K562 (cell line): Measurements from ENCODE around the gene CD300A. TPM values are rescaled to one million over a fixed set of nuclear protein-coding genes. Genes with fewer than 3 reads are reported as not detected.

Source experiments
- ATAC-seq: fragments of 200-7000 bp; cut with Tn5 transposase; 3 replicates; pipeline ENCODE4 v1.9.1; 2020; ENCODE audit warnings: moderate library complexity
- BruUV-seq: library from RNA; stranded (reverse); fragments of 400-500 nt; replicated peaks from 2 replicates; lab custom pipeline; 2021; lab: Mats Ljungman, UMichigan
- CTCF ChIA-PET: fragments of 300-600 bp; formaldehyde crosslinking; extraction: SDS; loops from one replicate; lab custom pipeline; 2021; ENCODE audit warnings: low intra/inter-chr PET ratio; lab: Yijun Ruan, JAX
- POLR2A ChIA-PET: fragments of 300-600, 350-650 bp; sonication (Branson Sonifier 250); formaldehyde crosslinking; extraction: SDS; loops from one replicate; lab custom pipeline; 2021; ENCODE audit warnings: antibody characterized with exemption, inconsistent platforms; lab: Yijun Ruan, JAX
- DNase-seq, 4 experiments: peaks; one replicate each; pipeline versions ENCODE4 v3.0.0 to v3.0.0-alpha.2; 2011 to 2018; ENCODE audit warnings: low spot score in 3 of 4, mixed read lengths in 3 of 4; ENCODE audit errors: extremely low read depth in 1 of 4
- FAIRE-seq: peaks from 2 replicates; lab custom pipeline; 2011; peaks lifted over from hg19 to GRCh38; lab: Jason Lieb, UNC
- H2AFZ ChIP-seq: 2 replicates; pipeline ENCODE4 v1.6.0; 2011; ENCODE audit warnings: low read depth, low read length, control low read depth, inconsistent platforms
- H3K27ac ChIP-seq: fragments of 200-600 bp; 3 replicates; pipeline ENCODE4 v1.8.0; 2011; ENCODE audit warnings: low read depth, mild to moderate bottlenecking, control low read depth, inconsistent platforms, low read length, moderate library complexity, mixed read lengths; ENCODE audit errors: extremely low read depth
- H3K27me3 ChIP-seq, 2 experiments: fragments of 300-600 bp in 1 of 2; 2 replicates in 1 of 2; 3 replicates in 1 of 2; pipeline versions ENCODE4 v1.6.0 to v1.8.0; 2011; ENCODE audit warnings: inconsistent platforms in 2 of 2, low read length in 2 of 2, mild to moderate bottlenecking in 1 of 2, mixed read lengths in 1 of 2, moderate library complexity in 1 of 2; ENCODE audit not compliant: control insufficient read depth in 2 of 2, insufficient read depth in 2 of 2
- H3K36me3 ChIP-seq: fragments of 300-600 bp; 3 replicates; pipeline ENCODE4 v1.8.0; 2011; ENCODE audit warnings: mild to moderate bottlenecking, low read length, inconsistent platforms; ENCODE audit not compliant: control insufficient read depth, insufficient read depth
- H3K4me1 ChIP-seq, 2 experiments: fragments of 200-600 bp in 1 of 2; replicated peaks in 1 of 2; 2 replicates in 1 of 2; 3 replicates in 1 of 2; pipeline versions ENCODE4 v1.5.1 to v1.8.0; 2011; ENCODE audit warnings: inconsistent platforms in 2 of 2, low read length in 2 of 2, mild to moderate bottlenecking in 1 of 2, mixed read lengths in 1 of 2, moderate library complexity in 1 of 2; ENCODE audit not compliant: control insufficient read depth in 2 of 2, insufficient read depth in 2 of 2
- H3K4me2 ChIP-seq: 2 replicates; pipeline ENCODE4 v1.6.1; 2011; ENCODE audit warnings: low read length, control low read depth, inconsistent platforms, mixed read lengths; ENCODE audit not compliant: insufficient read depth
- H3K4me3 ChIP-seq: fragments of 200-600 bp; sonication (generic), shearing (Covaris generic); 2 replicates; pipeline ENCODE4 v1.5.1; 2016; ENCODE audit warnings: control low read depth, inconsistent platforms
- H3K79me2 ChIP-seq: fragments of 200-600 bp; 3 replicates; pipeline ENCODE4 v1.8.0; 2011; ENCODE audit warnings: low read length, inconsistent platforms; ENCODE audit not compliant: control insufficient read depth, insufficient read depth
- H3K9ac ChIP-seq, 2 experiments: 2 replicates each; pipeline versions ENCODE4 v1.6.0 to v1.6.1; 2011; ENCODE audit warnings: low read depth in 2 of 2, low read length in 2 of 2, control low read depth in 1 of 2, inconsistent platforms in 1 of 2, mild to moderate bottlenecking in 1 of 2, mixed read lengths in 1 of 2; ENCODE audit not compliant: insufficient read depth in 1 of 2
- H3K9me1 ChIP-seq: one replicate; pipeline ENCODE4 v1.6.0; 2011; ENCODE audit warnings: inconsistent platforms, mild to moderate bottlenecking, low read length, moderate library complexity; ENCODE audit not compliant: control insufficient read depth, insufficient read depth
- H3K9me3 ChIP-seq: replicated peaks from 2 replicates; pipeline ENCODE4 v1.5.1; 2011; ENCODE audit warnings: low read depth, low read length, inconsistent platforms; ENCODE audit not compliant: control insufficient read depth, insufficient read depth
- H4K20me1 ChIP-seq: replicated peaks from 2 replicates; pipeline ENCODE4 v1.6.1; 2011; ENCODE audit warnings: low read length, inconsistent platforms, mixed read lengths; ENCODE audit not compliant: control insufficient read depth, insufficient read depth
- HNRNPUL1 ChIP-seq: fragments of 200-400 bp; formaldehyde crosslinking; IDR thresholded peaks from 2 replicates; pipeline ENCODE4 v1.6.1; 2017; ENCODE audit warnings: low read length
- WGBS: fragments of 100-300 bp; shearing (Covaris generic); methylation state at CpG from one replicate; pipeline ENCODE4 v1.1.6; 2016; ENCODE audit warnings: low coverage, mixed read lengths; ENCODE audit not compliant: insufficient coverage; ENCODE audit errors: missing lambda C conversion rate; 5-methylcytosine and 5-hydroxymethylcytosine counted together
- in situ Hi-C: fragments of 300-500 bp; cut with MboI; formaldehyde crosslinking; loops from 4 replicates; pipeline ENCODE4 v1.15.0; 2018; ENCODE audit warnings: inconsistent platforms, mixed read lengths
- intact Hi-C: fragments of 100-400 bp; cut with micrococcal nuclease; formaldehyde crosslinking; loops from 2 replicates; pipeline ENCODE4 v1.14.2; 2022
- polyA plus RNA-seq, 8 experiments: library from polyadenylated mRNA; depleted of rRNA in 4 of 8; stranded (reverse) in 5 of 8; unstranded in 3 of 8; fragments of >200 nt; fragmentation: Nextera tagmentation in 2 of 8; fragmentation: Illumina TruSeq in 1 of 8; extraction: Ambion mirVana in 2 of 8; extraction: Trizol in 1 of 8; gene quantifications; 2 replicates each; pipeline versions ENCODE4 v1.2.1 to v1.2.3, GENCODE V29; 2011 to 2014; ENCODE audit warnings: inconsistent platforms in 1 of 8, missing spikeins in 1 of 8
- total RNA-seq, 7 experiments: library from RNA; depleted of rRNA in 6 of 7; stranded (reverse); fragments of >200 nt in 6 of 7; fragmentation: Illumina TruSeq in 2 of 7; extraction: Trizol in 2 of 7; gene quantifications; 2 replicates each; pipeline versions ENCODE4 v1.2.1 to v1.2.3, GENCODE V29; 2011 to 2021; ENCODE audit warnings: low replicate concordance in 1 of 7
- TF ChIP-seq, protein P1 (sequence below): fragments of 450-650 bp; IDR thresholded peaks from 2 replicates; pipeline ENCODE4 v1.6.1; 2017; ENCODE audit warnings: antibody characterized with exemption, mild to moderate bottlenecking
- TF ChIP-seq, protein P2 (sequence below): fragments of 450-650 bp; IDR thresholded peaks from 2 replicates; pipeline ENCODE4 v1.6.1; 2018; ENCODE audit not compliant: partially characterized antibody

CD300A gene
- total and polyA plus RNA-seq, 9 of the 15 experiments (the other 6 are each of a cell fraction or from before 2014, with no cell fraction given), result 0.21 to 1.7 (median 0.41) TPM; not detected in 1

DNA sequence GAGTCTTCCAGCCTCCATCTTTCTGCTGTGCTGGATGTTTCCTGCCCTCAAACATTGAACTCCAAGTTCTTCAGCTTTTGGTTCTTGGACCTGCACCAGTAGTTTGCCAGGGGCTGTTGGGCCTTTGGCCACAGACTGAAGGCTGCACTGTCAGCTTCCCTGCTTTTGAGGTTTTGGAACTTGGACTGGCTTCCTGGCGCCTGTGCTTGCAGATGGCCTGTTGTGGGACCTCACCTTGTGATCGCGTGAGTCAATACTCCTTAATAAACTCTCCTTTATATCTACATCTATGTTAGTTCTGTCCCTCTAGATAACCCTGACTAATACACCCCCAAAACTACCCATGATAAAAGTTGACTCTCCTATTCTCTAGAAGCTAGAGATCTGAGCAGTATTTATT, 7.6 kb upstream of the CD300A start (continued):
- TF ChIP-seq, protein P1, sequence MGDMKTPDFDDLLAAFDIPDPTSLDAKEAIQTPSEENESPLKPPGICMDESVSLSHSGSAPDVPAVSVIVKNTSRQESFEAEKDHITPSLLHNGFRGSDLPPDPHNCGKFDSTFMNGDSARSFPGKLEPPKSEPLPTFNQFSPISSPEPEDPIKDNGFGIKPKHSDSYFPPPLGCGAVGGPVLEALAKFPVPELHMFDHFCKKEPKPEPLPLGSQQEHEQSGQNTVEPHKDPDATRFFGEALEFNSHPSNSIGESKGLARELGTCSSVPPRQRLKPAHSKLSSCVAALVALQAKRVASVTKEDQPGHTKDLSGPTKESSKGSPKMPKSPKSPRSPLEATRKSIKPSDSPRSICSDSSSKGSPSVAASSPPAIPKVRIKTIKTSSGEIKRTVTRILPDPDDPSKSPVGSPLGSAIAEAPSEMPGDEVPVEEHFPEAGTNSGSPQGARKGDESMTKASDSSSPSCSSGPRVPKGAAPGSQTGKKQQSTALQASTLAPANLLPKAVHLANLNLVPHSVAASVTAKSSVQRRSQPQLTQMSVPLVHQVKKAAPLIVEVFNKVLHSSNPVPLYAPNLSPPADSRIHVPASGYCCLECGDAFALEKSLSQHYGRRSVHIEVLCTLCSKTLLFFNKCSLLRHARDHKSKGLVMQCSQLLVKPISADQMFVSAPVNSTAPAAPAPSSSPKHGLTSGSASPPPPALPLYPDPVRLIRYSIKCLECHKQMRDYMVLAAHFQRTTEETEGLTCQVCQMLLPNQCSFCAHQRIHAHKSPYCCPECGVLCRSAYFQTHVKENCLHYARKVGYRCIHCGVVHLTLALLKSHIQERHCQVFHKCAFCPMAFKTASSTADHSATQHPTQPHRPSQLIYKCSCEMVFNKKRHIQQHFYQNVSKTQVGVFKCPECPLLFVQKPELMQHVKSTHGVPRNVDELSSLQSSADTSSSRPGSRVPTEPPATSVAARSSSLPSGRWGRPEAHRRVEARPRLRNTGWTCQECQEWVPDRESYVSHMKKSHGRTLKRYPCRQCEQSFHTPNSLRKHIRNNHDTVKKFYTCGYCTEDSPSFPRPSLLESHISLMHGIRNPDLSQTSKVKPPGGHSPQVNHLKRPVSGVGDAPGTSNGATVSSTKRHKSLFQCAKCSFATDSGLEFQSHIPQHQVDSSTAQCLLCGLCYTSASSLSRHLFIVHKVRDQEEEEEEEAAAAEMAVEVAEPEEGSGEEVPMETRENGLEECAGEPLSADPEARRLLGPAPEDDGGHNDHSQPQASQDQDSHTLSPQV, result no peak

DNA sequence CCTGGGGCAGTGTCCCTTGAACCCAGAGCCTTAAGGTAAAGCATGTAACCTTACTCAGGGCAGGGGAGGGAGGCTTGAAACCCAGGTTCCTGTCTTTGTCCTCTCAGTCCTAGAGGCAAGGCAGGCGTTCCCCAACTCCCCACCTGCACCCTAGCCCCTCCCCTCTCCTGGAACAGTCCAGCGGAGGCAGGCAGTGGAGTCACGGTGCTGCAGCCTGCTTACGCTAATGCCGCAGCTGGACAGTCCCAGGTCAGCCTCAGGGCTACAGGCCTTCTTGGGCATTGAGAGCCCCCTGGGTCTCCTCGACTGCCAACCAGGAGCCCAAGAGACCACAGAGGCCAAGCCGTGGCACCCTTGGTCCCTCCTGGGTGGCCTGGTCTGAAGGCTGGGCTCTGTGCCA, 6.8 kb upstream of the CD300A start:
- Histone ChIP-seq H3K9me1 (no peaks in the 10 kb centered on the region), H3K27ac (no peak overlapping the region), H2AFZ (no peak overlapping the region), H4K20me1 (no peaks in the 10 kb centered on the region), H3K9me3 (no peaks in the 10 kb centered on the region), H3K79me2 (no peaks in the 10 kb centered on the region), H3K4me3 (no peak overlapping the region), H3K4me2 (no peak overlapping the region), H3K36me3 (no peaks in the 10 kb centered on the region), H3K27me3 (peaks cover 0 to 6% of the 10 kb centered on the region in 2 experiments; a peak in 2 of 5 replicates), H3K4me1 (peaks cover 22 to 28% of the 10 kb centered on the region in 2 experiments), H3K9ac (no peak overlapping the region)
- ChIA-PET CTCF (interaction anchor here (0.6 kb wide), 1 partner anchor 34 kb away, joined by 3 read pairs; no protein-coding TSS in a partner anchor), POLR2A (interaction anchor here (1.2 kb wide), 1 partner anchor 17 kb away, joined by 3 read pairs; no protein-coding TSS in a partner anchor)
- in situ Hi-C loops, result no loop called here
- ATAC-seq (no peak), FAIRE-seq (no peak), DNase-seq (no peak)
- TF ChIP-seq HNRNPUL1, result no peak
- TF ChIP-seq, protein P2, sequence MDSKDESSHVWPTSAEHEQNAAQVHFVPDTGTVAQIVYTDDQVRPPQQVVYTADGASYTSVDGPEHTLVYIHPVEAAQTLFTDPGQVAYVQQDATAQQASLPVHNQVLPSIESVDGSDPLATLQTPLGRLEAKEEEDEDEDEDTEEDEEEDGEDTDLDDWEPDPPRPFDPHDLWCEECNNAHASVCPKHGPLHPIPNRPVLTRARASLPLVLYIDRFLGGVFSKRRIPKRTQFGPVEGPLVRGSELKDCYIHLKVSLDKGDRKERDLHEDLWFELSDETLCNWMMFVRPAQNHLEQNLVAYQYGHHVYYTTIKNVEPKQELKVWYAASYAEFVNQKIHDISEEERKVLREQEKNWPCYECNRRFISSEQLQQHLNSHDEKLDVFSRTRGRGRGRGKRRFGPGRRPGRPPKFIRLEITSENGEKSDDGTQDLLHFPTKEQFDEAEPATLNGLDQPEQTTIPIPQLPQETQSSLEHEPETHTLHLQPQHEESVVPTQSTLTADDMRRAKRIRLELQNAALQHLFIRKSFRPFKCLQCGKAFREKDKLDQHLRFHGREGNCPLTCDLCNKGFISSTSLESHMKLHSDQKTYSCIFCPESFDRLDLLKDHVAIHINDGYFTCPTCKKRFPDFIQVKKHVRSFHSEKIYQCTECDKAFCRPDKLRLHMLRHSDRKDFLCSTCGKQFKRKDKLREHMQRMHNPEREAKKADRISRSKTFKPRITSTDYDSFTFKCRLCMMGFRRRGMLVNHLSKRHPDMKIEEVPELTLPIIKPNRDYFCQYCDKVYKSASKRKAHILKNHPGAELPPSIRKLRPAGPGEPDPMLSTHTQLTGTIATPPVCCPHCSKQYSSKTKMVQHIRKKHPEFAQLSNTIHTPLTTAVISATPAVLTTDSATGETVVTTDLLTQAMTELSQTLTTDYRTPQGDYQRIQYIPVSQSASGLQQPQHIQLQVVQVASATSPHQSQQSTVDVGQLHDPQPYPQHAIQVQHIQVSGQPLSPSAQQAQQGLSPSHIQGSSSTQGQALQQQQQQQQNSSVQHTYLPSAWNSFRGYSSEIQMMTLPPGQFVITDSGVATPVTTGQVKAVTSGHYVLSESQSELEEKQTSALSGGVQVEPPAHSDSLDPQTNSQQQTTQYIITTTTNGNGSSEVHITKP, result peak; percentile 58
- intact Hi-C loops, result no loop called here
- WGBS, result 27% methylated on average over 3 of the region's 7 CpGs
- no TSS peak for BruUV-seq
